Muscle layer of duodenum (tissue), 2 donors: ENCODE data around the gene DMXL2.
"Not testable (repeated sequence)": the region's sequence is repeated elsewhere in the genome, so short reads cannot be mapped to it uniquely, and the experiment has no call there.

Experiments
- H3K27ac ChIP-seq: one replicate; pipeline ENCODE4 v1.7.0; 2013; ENCODE audit warnings: mild to moderate bottlenecking, low read length
- H3K27me3 ChIP-seq: one replicate; pipeline ENCODE4 v1.7.0; 2013; ENCODE audit warnings: low read depth, mild to moderate bottlenecking, control low read depth, low read length
- H3K36me3 ChIP-seq, 2 donors: one replicate each; pipeline ENCODE4 v1.7.0; 2013; ENCODE audit warnings: low read length in 2 of 2, control low read depth in 1 of 2, mild to moderate bottlenecking in 1 of 2; ENCODE audit not compliant: insufficient read depth in 2 of 2, control insufficient read depth in 1 of 2
- H3K4me1 ChIP-seq, 2 donors: one replicate each; pipeline ENCODE4 v1.7.0; 2013; ENCODE audit warnings: low read length in 2 of 2, mild to moderate bottlenecking in 2 of 2, control low read depth in 1 of 2, moderate library complexity in 1 of 2; ENCODE audit not compliant: insufficient read depth in 2 of 2, control insufficient read depth in 1 of 2
- H3K4me3 ChIP-seq, 2 donors: one replicate each; pipeline ENCODE4 v1.7.0; 2013; ENCODE audit warnings: low read length in 2 of 2, low read depth in 1 of 2, mild to moderate bottlenecking in 1 of 2
- H3K9me3 ChIP-seq, 2 donors: one replicate each; pipeline ENCODE4 v1.7.0; 2013; ENCODE audit warnings: low read length in 2 of 2, control low read depth in 1 of 2, mild to moderate bottlenecking in 1 of 2; ENCODE audit not compliant: control insufficient read depth in 1 of 2
- donor health status: healthy.

The DMXL2 gene

DNA sequence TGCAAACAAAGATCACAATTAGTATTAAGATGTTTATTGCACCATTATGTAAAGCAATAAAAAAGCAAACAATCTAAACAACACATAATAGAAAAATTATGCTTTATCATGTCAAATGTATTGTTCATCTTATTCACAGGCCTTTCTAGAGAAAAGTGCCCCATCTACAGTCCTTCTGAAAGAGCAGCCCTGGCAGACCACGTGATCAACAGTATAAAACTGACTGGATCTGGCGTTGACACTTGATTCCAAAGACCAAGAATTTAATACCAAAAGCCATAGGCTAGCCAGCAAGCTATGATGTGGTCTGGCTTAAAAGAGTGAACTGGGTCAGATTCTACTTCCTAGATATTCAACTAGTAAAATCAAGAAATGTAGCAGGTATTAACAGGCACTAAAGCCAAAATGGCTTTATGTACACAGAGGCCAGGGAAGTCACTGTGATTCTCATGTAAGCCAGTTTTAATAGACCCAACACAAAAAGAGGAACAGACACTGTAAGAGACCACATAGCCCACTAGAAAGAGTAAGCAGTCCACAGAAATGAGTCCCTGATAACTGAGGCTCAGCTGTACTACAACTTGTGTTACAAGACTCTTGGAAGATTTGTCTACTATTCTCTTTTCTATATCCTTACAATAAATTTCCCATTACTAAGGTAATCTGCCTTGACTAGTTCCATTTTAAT is 32.5 kb downstream of the DMXL2 start:
- Histone ChIP-seq H3K4me3 (no peak overlapping the region), H3K36me3 (no peaks in the 10 kb centered on the region), H3K27me3 (no peaks in the 10 kb centered on the region), H3K9me3 (peaks cover 0 to 3% of the 10 kb centered on the region in 2 donors), H3K4me1 (no peaks in the 10 kb centered on the region), H3K27ac (no peak overlapping the region)

DNA sequence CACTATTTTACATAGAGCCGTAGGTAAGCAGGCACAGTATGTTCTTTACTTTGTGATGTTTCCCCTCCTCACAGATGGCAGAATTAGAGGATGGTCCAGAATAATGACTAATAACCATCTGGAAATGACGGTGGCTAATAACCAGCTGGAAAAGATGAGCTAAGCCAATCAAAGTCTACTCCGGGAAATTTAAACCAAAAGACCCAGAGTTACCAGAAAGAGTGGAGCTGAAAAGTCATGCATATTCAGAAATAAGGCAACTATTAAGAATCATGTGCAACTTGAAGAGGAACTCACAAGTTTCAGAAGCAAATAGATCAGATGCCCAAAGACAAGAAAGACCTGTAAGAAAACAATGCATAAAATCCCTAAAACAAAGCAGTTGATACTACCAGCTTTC is 33.6 kb downstream of the DMXL2 start:
- Histone ChIP-seq H3K4me1 (no peaks in the 10 kb centered on the region), H3K9me3 (peaks cover 0 to 3% of the 10 kb centered on the region in 2 donors), H3K27me3 (no peaks in the 10 kb centered on the region), H3K27ac (no peak overlapping the region), H3K4me3 (no peak overlapping the region), H3K36me3 (no peaks in the 10 kb centered on the region)

DNA sequence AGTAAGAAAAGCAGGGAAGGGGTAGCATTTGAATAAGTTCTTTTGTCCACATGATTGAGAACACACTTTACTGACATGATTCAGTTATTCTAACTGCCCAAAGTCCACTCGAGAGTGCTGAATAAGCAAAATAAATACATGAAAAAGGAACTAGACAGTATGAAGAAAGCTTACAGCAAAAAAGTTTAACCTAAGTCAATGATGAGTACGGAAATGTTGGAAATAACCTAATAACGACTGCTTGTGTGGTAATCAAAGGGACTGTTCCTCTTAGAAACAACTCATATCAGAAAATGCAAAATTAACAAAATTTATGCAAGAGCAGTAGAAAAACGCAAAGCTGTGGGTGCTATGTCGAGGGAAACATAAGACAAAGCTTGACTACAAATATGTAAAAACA is 36.6 kb downstream of the DMXL2 start:
- Histone ChIP-seq H3K9me3 (no peaks in the 10 kb centered on the region), H3K36me3 (no peaks in the 10 kb centered on the region), H3K4me1 (no peaks in the 10 kb centered on the region), H3K27ac (peak overlapping the region; percentile 50), H3K27me3 (no peaks in the 10 kb centered on the region), H3K4me3 (no peak overlapping the region)

DNA sequence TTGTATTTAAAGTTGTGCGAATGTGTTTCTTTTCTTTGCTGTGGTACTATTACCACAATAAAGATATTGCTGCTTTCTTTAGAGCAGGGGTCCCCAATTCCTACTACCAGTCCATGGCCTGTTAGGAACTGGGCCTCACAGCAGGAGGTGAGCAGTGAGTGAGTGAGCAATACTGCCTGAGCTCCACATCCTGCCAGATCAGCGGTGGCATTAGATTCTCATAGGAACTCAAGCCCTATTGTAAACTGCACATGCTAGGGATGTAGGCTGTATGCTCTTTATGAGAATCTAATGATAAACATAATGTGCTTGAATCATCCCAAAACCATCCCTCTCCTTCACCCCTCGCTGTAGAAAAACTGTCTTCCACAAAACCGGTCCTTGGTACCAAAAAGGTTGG is 41.6 kb downstream of the DMXL2 start:
- H3K9me3 ChIP-seq = no peaks in the 10 kb centered on the region
- H3K27me3 ChIP-seq = no peaks in the 10 kb centered on the region
- no peaks in the 10 kb centered on the region for H3K4me1 ChIP-seq
- no peaks in the 10 kb centered on the region for H3K36me3 ChIP-seq
- no peak overlapping the region for H3K27ac ChIP-seq
- no peak overlapping the region for H3K4me3 ChIP-seq

DNA sequence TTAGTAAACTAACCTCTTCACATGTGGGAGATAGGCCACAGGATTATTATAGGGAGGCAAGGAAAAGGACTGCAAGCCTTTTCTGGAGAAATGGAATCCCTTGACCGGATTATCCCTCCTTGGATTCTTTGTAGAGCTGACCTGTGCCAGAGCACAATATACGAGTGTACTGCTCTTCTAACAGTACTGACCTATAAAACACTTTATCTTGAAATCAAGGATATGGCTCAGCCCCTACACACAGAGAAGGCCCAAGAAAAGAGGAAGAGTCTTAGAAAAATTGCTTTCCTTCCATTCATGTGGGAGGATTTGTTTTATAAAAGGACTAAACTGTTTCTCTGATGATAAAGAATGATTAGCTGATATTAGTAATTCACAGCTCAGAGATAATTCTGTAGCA is 42.2 kb downstream of the DMXL2 start:
- no peaks in the 10 kb centered on the region for H3K27me3 ChIP-seq
- H3K4me1 ChIP-seq = peaks cover 0 to 5% of the 10 kb centered on the region in 2 donors
- no peaks in the 10 kb centered on the region for H3K9me3 ChIP-seq
- no peak overlapping the region for H3K4me3 ChIP-seq
- H3K27ac ChIP-seq = no peak overlapping the region
- H3K36me3 ChIP-seq = no peaks in the 10 kb centered on the region

DNA sequence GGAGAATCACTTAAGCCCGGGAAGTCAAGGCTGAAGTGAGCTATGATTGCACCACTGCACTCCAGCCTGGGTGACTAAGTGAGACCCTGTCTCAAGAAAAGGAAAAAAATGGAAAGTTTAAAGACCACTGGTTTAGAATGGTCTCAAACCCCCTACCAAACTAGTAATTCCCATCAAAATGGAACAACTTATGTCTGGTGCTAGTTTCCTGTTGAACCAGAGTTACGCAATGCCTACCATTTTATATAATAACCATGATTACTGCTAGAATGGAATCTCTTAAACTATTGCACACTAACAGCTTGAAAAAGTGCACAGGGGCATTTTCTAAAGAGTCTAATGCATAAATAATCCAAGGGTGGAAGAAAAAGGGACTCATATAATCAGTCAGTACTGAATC is 43.6 kb downstream of the DMXL2 start:
- no peak overlapping the region for H3K27ac ChIP-seq
- no peaks in the 10 kb centered on the region for H3K36me3 ChIP-seq
- H3K4me3 ChIP-seq = no peak overlapping the region
- no peaks in the 10 kb centered on the region for H3K27me3 ChIP-seq
- H3K4me1 ChIP-seq = peaks cover 0 to 10% of the 10 kb centered on the region in 2 donors
- H3K9me3 ChIP-seq = no peaks in the 10 kb centered on the region

DNA sequence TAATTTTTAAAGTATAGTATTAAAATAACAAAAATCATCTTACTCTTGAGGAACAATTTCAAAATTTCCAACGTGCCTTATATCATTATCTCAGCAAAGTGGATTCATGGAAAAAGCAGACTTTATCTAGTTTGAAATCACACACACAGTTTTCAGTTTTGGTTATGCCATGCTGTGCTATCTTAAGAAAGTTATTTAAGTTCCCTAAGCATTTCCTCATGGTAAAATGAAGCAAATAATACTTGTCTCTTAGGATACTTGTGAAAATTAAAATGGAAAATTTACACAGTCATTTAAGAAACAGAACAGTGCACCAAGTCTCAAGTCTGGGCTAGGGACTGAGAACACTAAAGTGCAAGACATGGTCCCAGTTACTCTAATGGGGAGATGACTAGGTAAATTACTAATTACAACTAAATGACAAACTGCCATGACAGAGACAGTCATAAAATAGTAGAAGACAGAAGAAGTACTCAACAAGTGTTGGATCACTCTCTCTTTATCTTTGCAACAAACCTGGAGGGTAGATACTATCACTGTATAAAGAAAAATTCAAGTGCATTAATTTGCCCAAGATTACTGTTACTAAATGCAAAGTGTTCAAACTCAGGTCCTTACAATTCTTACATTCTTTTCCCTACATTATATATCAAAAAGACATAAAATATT is 44.8 kb downstream of the DMXL2 start:
- Histone ChIP-seq H3K4me3 (no peak overlapping the region), H3K4me1 (peaks cover 0 to 10% of the 10 kb centered on the region in 2 donors), H3K36me3 (no peaks in the 10 kb centered on the region), H3K9me3 (no peaks in the 10 kb centered on the region), H3K27ac (peak overlapping the region; percentile 53), H3K27me3 (no peaks in the 10 kb centered on the region)

DNA sequence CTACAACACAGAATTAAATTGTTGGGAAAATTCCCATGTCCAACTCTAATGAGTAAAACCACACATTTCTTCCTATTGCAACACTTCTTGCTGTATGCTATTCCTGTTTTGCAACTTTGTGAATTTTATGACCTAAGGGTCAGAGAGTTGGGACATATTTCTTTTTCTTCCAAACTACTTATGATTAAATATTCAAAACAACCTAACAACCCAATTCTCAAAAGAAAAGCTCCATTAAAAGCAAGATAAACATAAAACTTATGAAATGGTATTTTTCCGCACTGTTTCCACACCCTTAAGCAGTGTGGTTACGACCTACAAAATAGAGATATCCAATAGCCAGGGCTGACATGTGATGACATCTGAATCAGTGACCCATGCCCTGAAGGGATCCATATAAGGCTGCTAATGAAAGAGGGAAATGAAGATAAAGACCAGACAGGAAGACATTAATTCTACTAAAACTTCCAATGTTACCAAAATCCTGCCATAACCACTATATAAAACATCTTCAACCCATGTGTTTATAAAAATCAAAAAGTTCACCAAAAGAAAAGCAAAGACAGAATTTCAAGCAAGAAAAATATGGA is 45.6 kb downstream of the DMXL2 start:
- Histone ChIP-seq H3K9me3 (no peaks in the 10 kb centered on the region), H3K4me3 (no peak overlapping the region), H3K27me3 (no peaks in the 10 kb centered on the region), H3K36me3 (no peaks in the 10 kb centered on the region), H3K27ac (peak overlapping the region; percentile 53), H3K4me1 (peaks cover 0 to 10% of the 10 kb centered on the region in 2 donors)

DNA sequence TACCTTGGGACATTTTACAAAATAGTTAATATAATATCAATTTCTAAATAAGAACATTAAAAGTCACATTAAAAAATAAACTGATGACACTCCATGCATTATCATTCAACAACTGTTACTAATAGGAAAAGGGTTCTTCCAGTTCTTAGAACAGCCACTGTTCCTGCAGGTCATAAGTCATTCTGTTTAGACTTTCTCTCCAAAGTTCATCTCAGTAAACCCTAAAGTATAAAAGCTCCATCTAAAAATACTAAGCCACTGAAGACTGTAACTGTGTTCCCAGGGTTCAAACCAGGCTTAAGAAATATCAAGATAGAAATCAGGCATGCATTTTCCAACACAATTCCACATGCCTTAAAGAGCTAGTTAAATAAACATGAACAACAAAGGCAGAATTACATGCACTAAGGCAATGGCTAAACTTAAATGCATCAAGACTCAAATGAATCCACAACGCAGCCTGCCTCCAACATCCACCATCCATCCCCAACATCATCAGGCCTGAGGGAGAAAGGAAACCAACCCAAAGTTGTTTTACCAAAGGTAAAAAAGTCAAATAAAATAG is 46.2 kb downstream of the DMXL2 start:
- Histone ChIP-seq H3K9me3 (no peaks in the 10 kb centered on the region), H3K4me3 (no peak overlapping the region), H3K36me3 (no peaks in the 10 kb centered on the region), H3K27ac (peak overlapping the region; percentile 53), H3K4me1 (peaks cover 0 to 10% of the 10 kb centered on the region in 2 donors), H3K27me3 (no peaks in the 10 kb centered on the region)

DNA sequence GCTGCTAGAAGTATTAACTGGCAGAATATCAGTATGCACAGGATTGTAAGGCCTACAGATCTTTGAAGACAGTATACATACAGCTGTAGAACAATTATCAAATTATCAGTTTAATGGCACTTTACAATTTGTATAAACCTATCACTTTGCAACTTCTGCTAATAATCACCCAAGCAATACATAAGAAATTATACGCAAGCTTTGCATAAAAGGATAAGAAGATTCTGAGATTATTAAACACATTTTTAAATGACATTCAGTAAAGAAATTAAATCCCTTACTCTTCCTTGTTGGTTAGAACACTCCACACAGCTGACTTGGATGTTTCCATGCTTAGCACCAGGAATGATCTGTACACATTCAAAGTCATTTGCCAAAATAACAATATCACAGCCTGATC is 46.8 kb downstream of the DMXL2 start:
- Histone ChIP-seq H3K27ac (no peak overlapping the region), H3K9me3 (no peaks in the 10 kb centered on the region), H3K27me3 (no peaks in the 10 kb centered on the region), H3K36me3 (no peaks in the 10 kb centered on the region), H3K4me3 (no peak overlapping the region), H3K4me1 (peaks cover 0 to 10% of the 10 kb centered on the region in 2 donors)

DNA sequence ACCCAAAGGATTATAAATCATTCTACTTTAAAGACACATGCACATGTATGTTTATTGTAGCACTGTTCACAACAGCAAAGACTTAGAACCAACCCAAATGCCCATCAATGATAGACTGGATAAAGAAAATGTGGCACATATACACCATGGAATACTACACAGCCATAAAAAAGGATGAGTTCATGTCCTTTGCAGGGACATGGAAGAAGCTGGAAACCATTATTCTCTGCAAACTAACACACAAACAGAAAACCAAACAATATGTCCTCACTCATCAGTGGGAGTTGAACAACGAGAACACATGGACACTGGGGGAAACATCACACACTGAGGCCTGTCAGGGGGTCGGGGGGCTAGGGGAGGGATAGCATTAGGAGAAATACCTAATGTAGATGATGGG is 49.2 kb downstream of the DMXL2 start:
- not testable (repeated sequence) for H3K4me1 ChIP-seq, H3K27me3 ChIP-seq, H3K9me3 ChIP-seq, H3K4me3 ChIP-seq, H3K36me3 ChIP-seq, H3K27ac ChIP-seq
